Measurements from ENCODE around the gene PRPF39.

PRPF39 gene

DNA sequence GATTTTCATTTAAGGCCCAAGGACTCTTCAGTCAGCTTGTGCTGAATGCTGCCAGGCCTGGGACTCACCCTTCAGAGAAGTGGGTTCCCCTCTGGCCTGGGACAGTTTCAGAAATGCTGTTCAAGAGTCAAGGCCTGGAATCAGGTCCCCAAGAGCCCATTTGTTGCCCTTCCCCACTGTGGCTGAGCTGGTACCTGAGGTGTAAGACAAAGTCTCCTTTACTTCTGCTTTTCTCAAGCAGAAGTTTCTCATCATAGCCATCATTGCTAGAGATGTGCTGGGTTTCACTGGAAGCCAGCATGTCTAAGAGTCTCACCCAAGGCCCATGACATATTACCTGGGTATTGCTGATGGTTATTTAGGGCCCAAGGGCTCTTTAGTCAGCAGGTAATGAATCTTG is 60.7 kb downstream of the PRPF39 start:
- no peaks in the 10 kb centered on the region for H3K9me3 ChIP-seq (ENCODE audit: control insufficient read depth, insufficient read depth, low read length)
- no peaks in the 10 kb centered on the region for H3K27me3 ChIP-seq (ENCODE audit: control insufficient read depth, insufficient read depth, low read length)
- H3K4me3 ChIP-seq (ENCODE audit: low read depth, low read length): no peak overlapping the region
- no peaks in the 10 kb centered on the region for H3K36me3 ChIP-seq (ENCODE audit: control insufficient read depth, insufficient read depth, low read length)
- H3K9ac ChIP-seq (ENCODE audit: low read depth, low read length): no peak overlapping the region
- H3K4me1 ChIP-seq (ENCODE audit: control insufficient read depth, insufficient read depth, low read length): no peaks in the 10 kb centered on the region

GRCh38 chr14:45145214-45145613 is 61.3 kb downstream of the PRPF39 start:
- H3K9me3 ChIP-seq (ENCODE audit: control insufficient read depth, insufficient read depth, low read length): no peaks in the 10 kb centered on the region
- H3K9ac ChIP-seq (ENCODE audit: low read depth, low read length): no peak overlapping the region

DNA sequence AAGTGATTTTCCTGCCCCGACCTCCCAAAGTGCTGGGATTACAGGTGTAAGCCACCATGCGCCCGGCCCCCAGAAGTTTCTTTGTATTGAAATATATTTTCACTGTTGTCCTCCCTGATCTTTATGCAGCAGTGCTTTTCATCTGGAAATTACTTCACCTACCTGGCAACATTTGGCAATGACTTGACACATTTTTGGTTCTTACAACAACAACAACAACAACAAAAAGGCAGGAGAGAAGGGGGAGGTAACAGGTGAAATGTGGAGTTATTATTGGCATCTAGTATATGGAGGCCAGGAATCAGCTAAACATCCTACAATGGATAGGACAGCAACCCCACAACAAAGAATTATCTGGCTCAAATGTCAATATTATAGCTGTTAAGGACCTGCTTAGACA is 65.7 kb downstream of the PRPF39 start:
- no peaks in the 10 kb centered on the region for H3K9me3 ChIP-seq (ENCODE audit: control insufficient read depth, insufficient read depth, low read length)
- H3K4me1 ChIP-seq (ENCODE audit: control insufficient read depth, insufficient read depth, low read length): no peaks in the 10 kb centered on the region
- H3K36me3 ChIP-seq (ENCODE audit: control insufficient read depth, insufficient read depth, low read length): no peaks in the 10 kb centered on the region
- H3K27me3 ChIP-seq (ENCODE audit: control insufficient read depth, insufficient read depth, low read length): no peaks in the 10 kb centered on the region
- H3K9ac ChIP-seq (ENCODE audit: low read depth, low read length): no peak overlapping the region
- H3K4me3 ChIP-seq (ENCODE audit: low read depth, low read length): no peak overlapping the region

More at GRCh38 chr14:45145214-45145613, 61.3 kb downstream of the PRPF39 start:
- no peaks in the 10 kb centered on the region for H3K27me3 ChIP-seq (ENCODE audit: control insufficient read depth, insufficient read depth, low read length)
- no peak overlapping the region for H3K4me3 ChIP-seq (ENCODE audit: low read depth, low read length)
- H3K4me1 ChIP-seq (ENCODE audit: control insufficient read depth, insufficient read depth, low read length): no peaks in the 10 kb centered on the region
- no peaks in the 10 kb centered on the region for H3K36me3 ChIP-seq (ENCODE audit: control insufficient read depth, insufficient read depth, low read length)

- no peaks in the 10 kb centered on the region for H3K9me3 ChIP-seq (ENCODE audit: control insufficient read depth, insufficient read depth, low read length)
- H3K4me1 ChIP-seq (ENCODE audit: control insufficient read depth, insufficient read depth, low read length): no peaks in the 10 kb centered on the region
- H3K4me3 ChIP-seq (ENCODE audit: low read depth, low read length): no peak overlapping the region
- no peaks in the 10 kb centered on the region for H3K27me3 ChIP-seq (ENCODE audit: control insufficient read depth, insufficient read depth, low read length)
- H3K36me3 ChIP-seq (ENCODE audit: control insufficient read depth, insufficient read depth, low read length): no peaks in the 10 kb centered on the region
- no peak overlapping the region for H3K9ac ChIP-seq (ENCODE audit: low read depth, low read length)
Measured at GRCh38 chr14:45150386-45150890, 66.5 kb downstream of the PRPF39 start.

- Histone ChIP-seq H3K4me3 (ENCODE audit: low read depth, low read length) (no peak overlapping the region), H3K4me1 (ENCODE audit: control insufficient read depth, insufficient read depth, low read length) (no peaks in the 10 kb centered on the region), H3K9ac (ENCODE audit: low read depth, low read length) (no peak overlapping the region), H3K9me3 (ENCODE audit: control insufficient read depth, insufficient read depth, low read length) (no peaks in the 10 kb centered on the region), H3K36me3 (ENCODE audit: control insufficient read depth, insufficient read depth, low read length) (no peaks in the 10 kb centered on the region), H3K27me3 (ENCODE audit: control insufficient read depth, insufficient read depth, low read length) (no peaks in the 10 kb centered on the region)
Measured at GRCh38 chr14:45156067-45156466, 72.2 kb downstream of the PRPF39 start.

Measured in iPS-15b (cell line).